ENCODE measurements around the gene RCAN1.

RCAN1 gene

DNA sequence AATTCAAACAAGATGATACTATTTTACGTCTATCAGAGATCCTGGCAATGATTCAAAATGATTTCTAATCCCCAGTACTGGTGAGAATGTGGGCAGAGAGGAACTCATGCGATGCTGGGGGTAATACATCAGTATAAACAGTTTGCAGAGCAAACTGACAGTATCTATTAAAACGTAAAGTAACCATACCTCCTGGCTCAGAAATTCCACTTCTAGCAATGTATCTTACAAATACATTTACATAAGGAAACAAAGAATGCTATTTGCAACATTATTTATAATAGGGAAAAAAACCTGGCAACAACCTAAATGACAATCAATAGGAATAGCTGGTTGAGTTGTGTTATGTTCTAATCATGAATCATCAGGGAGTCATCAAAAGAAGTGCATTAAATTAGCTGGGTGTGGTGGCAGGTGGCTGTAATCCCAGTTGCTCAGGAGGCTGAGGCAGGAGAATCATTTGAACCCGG lies 15.9 kb downstream of the RCAN1 start:
- no peak for DNase-seq (ENCODE audit: low spot score)

GRCh38 chr21:34597406-34597805 lies 17.5 kb downstream of the RCAN1 start:
- DNase-seq (ENCODE audit: low spot score), result no peak

GRCh38 chr21:34596561-34597271 lies 18.2 kb downstream of the RCAN1 start:
- DNase-seq (ENCODE audit: low spot score), result no peak

DNA sequence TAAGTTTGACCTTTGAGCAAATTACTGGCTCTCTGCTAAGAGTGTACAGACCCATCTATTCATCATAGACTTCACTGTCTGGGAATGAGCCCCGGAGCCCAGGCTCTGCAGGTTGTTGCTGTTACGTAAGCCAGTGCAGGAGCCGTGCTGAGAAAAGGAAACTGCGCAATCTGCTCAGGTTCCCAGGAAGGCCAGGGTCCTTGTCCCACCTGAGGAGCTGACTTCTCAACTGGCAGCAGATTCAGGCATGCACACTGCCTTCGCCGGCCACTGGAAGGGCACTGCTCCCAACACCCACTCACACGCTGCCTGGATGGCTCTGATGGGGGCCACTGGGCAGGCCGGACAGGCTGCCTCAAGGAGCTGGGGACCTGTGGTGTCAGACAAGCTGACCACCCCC lies 19.5 kb downstream of the RCAN1 start:
- DNase-seq (ENCODE audit: low spot score), result no peak

- no peak for DNase-seq (ENCODE audit: low spot score)
Measured at GRCh38 chr21:34594566-34595234, 20.2 kb downstream of the RCAN1 start.

DNA sequence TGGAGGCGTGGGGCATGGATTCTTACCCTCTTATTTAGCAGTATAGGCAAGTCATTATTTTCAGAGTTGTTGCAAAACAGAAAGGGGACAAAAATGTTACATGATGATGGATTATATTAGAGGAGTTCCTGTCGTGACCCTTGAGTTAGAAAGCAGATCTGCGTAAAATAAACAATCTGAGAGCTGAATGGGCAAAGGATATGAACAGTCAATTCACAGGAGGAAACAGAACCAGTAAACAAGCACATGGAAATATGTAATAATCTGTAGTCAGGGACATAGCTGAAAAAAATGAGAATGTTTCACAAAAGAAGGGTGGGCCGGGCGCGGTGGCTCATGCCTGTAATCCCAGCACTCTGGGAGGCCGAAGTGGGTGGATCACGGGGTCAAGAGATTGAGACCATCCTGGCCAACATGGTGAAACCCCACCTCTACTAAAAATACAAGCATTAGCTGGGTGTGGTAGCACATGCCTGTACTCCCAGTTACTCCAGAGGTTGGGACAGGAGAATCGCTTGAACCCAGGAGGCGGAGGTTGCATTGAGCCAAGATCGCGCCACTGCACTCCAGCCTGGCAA lies 20.9 kb downstream of the RCAN1 start:
- DNase-seq (ENCODE audit: low spot score), result no peak

DNA sequence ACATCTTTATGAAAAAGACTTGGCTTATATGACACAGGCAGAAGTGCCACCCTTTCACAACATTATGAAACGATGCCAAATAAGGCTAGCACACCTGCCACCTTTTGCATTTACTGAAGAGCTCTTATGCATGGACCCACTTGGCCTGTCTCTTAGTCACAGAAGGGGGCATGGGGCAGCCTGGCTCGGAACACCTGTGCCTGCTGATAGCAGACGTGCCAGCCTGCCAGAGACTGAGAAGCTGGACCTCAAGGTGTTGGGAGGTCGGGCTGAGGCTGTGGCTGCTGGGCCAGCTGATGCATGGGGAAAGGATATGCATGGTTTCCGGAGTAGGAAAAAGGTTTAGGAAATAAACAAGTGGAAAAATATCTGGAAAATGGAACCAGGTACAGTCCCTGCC lies 21.5 kb downstream of the RCAN1 start:
- no peak for DNase-seq (ENCODE audit: low spot score)

- no peak for DNase-seq (ENCODE audit: low spot score)
Measured at GRCh38 chr21:34592120-34592955, 22.6 kb downstream of the RCAN1 start.

GRCh38 chr21:34590520-34590919 lies 24.4 kb downstream of the RCAN1 start:
- no peak for DNase-seq (ENCODE audit: low spot score)

DNA sequence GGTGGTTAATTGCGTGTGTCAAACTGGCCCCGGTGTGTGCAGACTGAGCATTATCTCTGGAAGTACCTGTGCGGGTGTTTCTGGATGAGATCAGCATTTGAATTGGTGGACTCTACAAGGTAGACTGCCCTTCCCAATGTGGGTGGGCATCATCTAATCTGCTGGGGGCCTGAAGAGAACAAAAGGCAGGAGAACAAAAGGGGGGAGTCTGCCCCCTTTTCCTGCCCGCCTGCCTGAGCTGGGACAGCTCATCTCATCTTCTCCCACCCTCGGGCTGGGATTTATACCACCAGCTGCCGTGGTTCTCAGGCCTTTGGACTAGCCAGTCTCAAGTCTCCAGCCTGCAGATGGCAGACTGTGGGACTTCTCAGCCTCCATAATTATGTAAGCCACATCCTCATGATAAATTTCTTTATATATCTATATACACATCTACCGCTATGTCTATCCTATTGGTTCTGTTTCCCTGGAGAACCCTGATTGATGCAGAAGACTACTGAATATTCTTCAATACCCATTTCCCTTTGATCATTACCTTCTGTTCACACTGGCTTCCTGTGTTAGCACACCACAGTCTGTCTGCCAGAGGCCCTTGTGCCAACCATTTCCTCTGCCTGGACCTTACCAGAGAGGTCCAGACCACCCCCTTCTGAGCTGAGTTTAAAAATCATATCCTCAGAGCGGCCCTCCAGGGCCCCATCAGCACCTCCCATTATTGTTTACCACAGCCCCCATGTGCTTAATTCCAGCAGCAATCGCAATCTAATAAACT lies 25.2 kb downstream of the RCAN1 start:
- DNase-seq (ENCODE audit: low spot score), result no peak

- DNase-seq (ENCODE audit: low spot score), result no peak
Measured at GRCh38 chr21:34583926-34584563, 30.9 kb downstream of the RCAN1 start.

DNA sequence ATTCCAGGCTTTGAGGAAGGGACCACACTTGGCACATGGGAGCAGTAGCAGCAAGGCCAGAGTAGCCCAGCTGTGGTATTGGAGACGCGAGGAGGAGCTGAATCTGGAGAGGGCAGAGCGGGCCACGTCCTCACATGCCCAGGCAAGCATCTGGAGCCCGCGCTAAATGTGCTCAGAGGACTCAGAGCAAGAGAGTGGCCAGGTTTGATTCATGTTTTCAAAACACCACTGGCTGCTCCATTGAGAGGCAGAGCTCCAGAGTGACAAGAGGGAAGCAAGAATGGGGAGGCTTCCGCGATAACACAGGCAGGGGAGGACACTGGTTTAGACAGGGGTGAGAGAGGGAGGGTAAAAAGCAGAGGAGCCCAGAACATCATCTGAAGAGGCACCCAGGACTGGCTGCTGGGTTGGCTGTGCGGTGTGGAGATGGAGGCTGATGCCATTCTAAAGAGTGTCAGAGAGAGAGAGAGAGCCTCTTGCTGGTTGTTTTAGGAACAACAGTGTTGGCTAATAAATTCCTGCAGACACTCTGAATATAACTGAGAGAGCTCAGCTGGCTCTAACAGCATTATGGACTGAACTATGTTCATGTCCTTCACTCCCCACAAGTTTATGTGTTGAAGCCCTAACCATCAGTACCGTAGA lies 32.3 kb downstream of the RCAN1 start:
- no peak for DNase-seq (ENCODE audit: low spot score)

GRCh38 chr21:34580181-34580700 lies 34.7 kb downstream of the RCAN1 start:
- DNase-seq (ENCODE audit: low spot score), result no peak

DNA sequence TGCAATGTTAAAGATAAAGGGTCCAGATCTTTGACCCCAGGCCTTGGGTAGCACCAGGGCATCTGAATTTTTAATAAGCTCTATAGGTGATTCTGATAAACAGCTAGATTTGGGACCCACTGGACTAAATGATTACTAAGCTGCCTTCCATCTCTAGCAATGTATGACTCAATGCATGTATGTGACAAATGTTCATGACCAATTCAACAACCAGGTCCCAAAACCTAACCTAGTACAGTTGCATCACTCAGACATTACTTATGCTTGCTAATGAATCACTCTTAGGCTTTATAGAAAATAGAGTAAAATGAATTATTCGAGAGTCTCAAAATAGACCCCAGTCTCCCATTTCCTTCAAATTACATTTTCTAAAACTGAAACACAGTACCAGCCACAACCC lies 35.5 kb downstream of the RCAN1 start:
- no peak for DNase-seq (ENCODE audit: low spot score)

DNA sequence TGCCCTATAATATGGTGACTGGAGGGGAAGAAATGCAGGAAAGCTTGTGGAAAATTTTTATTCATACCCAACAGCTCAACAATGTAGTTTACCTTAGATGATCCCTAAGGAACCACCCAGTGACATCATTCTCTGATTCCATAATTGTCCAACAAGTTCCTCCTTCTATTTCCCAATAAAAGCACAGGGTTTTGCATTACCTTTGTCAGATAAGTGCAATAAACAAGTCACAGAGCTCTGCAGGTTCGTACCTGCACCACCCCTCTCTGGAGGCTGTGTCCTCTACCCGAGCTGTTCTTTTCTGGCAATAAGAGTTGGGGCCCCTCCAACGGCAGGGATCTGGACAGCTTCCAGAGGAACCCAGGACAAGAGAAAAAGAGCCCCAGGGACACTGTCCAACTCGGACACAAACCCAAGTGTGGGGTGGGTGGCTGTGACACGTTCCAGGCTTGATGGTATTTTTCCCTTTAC lies 38.8 kb downstream of the RCAN1 start:
- no peak for DNase-seq (ENCODE audit: low spot score)

DNA sequence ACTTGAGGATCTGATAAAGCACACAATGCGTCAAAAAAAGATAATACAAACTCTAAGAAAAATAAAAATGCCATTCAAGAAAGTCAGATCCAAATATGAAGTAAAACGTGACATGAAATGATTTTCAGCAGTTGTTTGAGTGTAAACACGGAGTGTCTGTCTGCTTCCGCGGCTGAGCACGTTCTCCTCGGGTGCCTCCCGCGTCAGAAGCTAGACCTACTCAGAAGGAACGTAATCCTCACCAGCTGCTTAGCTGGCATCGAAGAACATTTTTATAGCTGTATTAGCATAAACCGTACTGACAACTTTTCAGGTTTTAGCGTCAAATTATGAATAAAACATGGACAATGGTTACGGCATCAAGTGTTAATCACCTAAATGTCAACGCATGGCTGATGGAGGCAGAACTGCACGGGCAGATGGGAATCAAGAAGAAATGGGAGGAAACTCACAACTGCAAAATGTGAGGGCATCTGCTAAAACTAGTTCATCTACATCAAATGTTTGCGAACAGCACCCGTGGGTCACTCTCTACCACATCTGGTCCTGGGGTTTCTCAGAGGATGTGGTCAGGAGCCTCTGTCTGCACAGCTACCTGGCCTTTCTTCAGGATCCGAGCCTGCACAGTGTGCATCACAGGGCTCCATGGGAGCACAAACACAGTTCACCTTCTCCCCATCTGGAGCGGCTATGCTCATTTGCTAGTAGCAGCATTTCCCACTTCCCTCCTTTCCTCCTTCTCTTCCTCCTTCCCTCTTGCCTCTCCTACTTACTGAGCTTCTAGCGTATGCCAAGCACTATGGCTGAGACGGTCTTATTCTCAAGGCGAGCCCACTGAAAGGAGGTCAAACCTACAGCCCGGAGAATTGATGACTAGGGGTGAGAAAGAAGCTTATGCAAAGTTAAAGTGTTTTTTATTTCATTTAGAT lies 40.0 kb downstream of the RCAN1 start:
- DNase-seq (ENCODE audit: low spot score), result no peak

- no peak for DNase-seq (ENCODE audit: low spot score)
Measured at GRCh38 chr21:34571994-34572393, 42.9 kb downstream of the RCAN1 start.

DNA sequence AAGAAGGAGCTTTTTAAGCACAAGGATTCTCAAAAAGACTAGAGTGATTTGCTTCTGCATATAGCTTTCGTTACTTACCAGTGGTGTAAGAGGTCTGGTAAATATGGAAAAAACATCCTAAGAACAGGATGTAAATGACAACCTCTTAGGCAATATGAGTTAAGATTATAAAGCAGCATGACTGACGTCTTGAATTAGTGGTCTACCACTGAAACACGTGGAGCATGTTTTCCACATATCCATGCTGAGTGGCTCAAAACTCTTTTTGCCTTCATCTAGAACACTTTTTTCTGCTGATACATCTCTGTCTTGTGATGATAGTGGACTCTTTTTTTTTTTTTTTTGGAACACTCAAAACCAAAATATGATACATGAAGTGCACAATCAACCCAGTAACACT lies 44.6 kb downstream of the RCAN1 start:
- no peak for DNase-seq (ENCODE audit: low spot score)

DNA sequence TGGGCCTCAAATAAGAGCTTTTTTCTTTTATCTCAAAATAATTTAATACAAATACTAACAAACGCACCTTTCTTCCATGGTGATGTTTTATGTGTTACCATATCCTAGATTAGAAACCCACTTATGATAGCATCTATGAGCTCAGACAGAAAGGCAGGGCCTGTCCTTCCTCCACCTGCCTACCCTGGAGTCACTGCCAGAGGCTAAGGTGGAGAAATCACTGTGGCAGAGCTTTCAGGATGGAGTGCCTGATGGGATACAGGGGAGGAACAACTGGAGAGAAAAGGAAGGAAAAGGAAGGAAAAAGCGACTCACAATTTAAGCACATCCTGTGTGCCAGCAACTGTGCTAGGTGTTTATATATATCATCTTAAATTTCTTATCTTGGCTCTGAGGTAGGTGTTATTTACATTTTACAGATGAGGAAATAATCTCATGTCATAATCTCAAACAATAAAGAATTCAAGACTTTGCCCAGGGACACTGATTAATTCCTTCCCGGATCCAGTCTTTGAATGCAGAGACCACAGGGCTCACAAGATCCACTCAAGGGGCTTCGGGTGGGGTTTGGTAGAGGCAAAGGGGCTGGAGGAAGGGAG lies 45.4 kb downstream of the RCAN1 start:
- DNase-seq (ENCODE audit: low spot score), result no peak
